Measurements from ENCODE around the gene AMBP.
"Not testable (repeated sequence)": the region's sequence is repeated elsewhere in the genome, so short reads cannot be mapped to it uniquely, and the experiment has no call there.

AMBP gene

GRCh38 chr9:114091711-114092110 lies 13.6 kb upstream of the AMBP start:
- DNase-seq, result no peak

DNA sequence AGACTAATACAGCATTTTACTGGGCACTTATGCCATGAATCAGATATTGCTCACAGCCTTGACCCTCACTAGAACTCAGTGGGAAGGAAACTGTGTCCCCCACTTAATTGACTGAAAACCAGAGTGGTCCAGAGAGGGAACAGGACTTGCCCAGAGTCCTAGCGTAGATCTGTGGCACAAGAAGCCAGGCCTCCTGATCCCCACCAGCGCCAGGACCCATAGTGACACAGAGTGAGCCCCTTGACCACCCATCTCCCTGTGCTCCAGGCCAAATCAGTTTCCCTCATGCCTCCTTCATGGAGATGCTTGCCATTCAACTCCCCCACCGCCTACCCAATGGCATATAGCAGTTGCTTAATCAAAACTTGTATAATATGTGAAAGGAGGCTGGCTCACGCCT lies 12.7 kb upstream of the AMBP start:
- DNase-seq, result no peak

DNA sequence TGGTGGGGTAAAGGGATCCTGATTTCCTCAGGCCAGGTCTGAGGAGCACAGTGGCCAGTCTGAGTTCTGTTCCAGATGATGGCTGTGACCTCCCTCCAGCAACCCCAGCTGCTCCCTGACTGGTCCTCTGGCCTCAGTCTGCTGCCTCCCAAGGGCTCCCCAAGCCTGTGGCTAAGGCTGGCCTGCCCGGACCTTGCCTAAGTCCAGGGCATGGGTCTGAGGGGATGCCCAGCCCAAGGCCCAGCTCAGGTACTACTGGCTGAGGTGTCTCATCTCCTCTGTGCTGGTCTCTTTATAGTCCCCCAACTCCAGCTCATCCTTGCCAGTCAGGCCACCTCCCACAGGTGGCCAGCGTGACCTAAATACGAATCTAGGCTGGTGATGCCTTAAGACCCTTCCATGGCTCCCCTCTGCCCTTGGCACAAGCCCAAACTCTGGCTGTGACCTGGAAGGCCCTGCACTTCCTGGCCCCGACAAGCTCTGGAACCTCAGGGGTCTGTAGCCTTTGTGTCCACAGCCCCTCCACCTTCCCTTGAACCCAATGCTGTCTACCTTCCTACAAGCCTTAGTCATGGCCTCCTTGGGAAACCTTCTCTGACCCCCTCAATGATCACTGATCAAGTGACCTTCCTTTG lies 11.2 kb upstream of the AMBP start:
- no peak for DNase-seq

GRCh38 chr9:114088571-114089170 lies 10.6 kb upstream of the AMBP start:
- DNase-seq, result no peak

- DNase-seq, result no peak
These were observed 9.6 kb upstream of the AMBP start for GRCh38 chr9:114087721-114088120.

GRCh38 chr9:114086607-114087006 lies 8.5 kb upstream of the AMBP start:
- no peak for DNase-seq

- DNase-seq, result no peak
These were observed 7.9 kb upstream of the AMBP start for GRCh38 chr9:114086009-114086408.

- DNase-seq, result no peak
These were observed 7.3 kb upstream of the AMBP start for GRCh38 chr9:114085387-114085789.

DNA sequence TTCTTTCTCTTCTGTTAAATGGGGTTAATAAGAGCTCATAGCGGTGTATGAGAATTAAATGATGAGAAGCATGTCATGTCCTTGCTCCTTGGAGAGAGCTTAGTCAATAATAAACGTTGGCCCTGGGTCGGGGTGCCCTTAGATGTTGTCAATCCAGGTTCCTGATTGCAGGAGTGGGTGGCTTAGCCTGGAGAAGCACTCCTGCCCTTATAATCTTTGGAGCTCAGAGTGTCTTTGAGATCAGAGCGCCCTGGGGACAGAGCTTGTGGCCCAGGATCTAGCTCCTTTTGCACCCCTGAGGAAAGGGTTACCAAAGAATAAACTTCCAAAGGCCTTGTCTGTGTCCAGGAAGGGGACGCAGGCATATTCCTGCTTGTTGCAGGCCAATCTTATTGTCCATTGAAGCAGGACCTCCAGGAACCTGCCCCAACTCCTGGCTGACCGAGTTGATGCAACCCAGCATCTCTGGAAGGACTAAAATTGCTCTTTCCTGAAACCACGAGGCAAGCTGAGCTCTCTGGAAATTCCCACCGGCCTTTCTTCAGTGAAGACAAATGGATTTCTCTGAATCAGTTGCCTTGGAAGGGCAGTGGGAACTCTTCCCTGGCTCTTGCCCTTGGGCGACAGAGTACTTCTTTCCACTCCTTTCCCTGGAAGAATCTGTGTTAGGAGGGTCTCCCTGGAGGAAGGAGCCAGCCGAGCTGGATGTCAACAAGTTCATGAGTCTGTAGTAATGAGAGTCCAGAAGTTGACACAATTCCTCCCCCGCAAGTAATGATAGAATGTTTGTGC lies 6.4 kb upstream of the AMBP start:
- no peak for DNase-seq

DNA sequence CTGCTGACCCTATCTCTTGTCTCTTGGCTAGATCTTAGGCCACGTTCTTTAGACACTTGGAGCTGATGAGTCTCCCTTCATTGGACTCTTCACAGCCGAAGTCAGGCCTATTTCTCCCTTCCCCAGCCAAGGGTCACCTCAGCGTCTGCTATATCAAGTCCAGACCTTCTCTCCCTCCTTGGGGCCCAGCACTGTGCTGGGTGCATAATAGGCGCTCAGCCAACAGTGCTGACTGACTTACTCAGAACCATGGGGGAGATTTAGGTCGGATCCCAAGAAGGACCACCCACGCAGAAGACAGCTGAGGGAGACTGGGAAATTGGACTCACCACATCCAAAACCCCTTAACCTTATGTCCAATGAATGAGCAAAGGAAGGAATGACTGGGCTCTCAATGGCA lies 5.6 kb upstream of the AMBP start:
- no peak for DNase-seq

GRCh38 chr9:114082763-114083412 lies 4.8 kb upstream of the AMBP start:
- DNase-seq, result not testable (repeated sequence)

GRCh38 chr9:114082017-114082762 lies 4.1 kb upstream of the AMBP start:
- DNase-seq, result peak; percentile 14

GRCh38 chr9:114081441-114082016 lies 3.4 kb upstream of the AMBP start:
- no peak for DNase-seq

DNA sequence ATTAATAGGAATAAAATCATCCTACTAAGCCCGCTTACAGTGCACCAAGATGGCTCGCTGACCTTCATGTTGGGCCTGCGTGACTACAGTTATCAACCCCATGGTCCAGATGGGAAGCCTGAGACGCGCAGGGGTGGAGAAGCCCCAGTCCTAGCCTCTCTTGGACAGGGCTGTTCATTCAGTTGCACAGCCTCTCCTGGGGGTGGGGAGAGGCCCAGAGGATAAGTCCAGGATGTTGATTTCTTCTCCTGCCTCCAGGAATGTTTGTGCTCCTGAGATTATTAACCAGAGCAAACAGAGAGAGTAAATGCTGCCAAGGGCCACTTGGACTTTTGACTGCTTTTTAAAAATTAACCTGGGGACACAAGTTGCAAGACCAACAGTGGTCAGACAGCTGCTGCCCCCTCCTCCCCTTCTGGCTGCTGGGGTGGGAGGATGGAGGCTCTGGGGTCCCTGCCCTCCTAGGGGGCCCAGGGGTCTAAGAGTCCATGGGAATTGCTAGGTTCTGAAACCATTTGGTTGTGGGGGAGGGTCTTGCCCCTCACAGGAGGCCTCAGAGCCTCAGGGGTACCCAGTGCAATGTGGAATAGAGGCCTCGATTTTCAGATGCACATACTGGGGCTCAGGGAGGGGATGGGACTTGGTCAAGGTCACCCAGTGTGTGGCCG lies 2.8 kb upstream of the AMBP start:
- DNase-seq, result no peak

GRCh38 chr9:114080195-114080772 lies 2.2 kb upstream of the AMBP start:
- DNase-seq, result no peak

- no peak for DNase-seq
These were observed 669 bp upstream of the AMBP start for GRCh38 chr9:114078781-114079156.

- DNase-seq, result no peak
These were observed 800 bp downstream of the AMBP start for GRCh38 chr9:114077162-114077837.

- no peak for DNase-seq
These were observed 1.6 kb downstream of the AMBP start for GRCh38 chr9:114076237-114077161.

GRCh38 chr9:114075602-114076001 lies 2.5 kb downstream of the AMBP start:
- no peak for DNase-seq

Data from SHP77 treated with DMSO at 0.1 percent for 48 hours (cell line).